AG09319 (cell line): Measurements from ENCODE around the gene MAD1L1.

Experiments
- DNase-seq: peaks from one replicate; pipeline ENCODE4 v3.0.0-alpha.2; 2010; ENCODE audit warnings: low read depth; ENCODE audit errors: extremely low read depth
- TF ChIP-seq, protein P1 (sequence below): IDR thresholded peaks from 2 replicates; pipeline ENCODE4 v1.5.1; 2011; ENCODE audit warnings: low read depth, mild to moderate bottlenecking, inconsistent platforms, low read length, moderate library complexity

MAD1L1 gene

DNA sequence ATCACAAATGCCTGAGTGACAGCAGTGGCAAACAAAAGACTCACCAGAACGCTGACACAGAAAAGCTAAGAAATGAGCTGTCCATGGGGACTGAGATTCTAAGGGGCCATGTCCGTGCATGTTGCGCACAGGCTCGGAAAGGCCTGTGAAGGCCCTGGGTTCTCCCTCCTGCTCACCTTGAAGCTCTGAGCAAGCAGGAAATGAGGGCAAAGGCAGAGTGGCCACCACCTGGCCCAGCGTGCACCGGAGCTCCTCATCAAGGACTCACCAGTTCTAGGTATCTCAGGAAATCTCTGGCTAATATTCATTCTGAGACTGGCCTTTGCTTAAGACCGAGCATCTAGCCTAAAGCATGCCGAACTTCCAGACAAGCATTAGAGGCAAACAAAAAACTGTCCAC lies 52.7 kb downstream of the MAD1L1 start:
- TF ChIP-seq, protein P1, sequence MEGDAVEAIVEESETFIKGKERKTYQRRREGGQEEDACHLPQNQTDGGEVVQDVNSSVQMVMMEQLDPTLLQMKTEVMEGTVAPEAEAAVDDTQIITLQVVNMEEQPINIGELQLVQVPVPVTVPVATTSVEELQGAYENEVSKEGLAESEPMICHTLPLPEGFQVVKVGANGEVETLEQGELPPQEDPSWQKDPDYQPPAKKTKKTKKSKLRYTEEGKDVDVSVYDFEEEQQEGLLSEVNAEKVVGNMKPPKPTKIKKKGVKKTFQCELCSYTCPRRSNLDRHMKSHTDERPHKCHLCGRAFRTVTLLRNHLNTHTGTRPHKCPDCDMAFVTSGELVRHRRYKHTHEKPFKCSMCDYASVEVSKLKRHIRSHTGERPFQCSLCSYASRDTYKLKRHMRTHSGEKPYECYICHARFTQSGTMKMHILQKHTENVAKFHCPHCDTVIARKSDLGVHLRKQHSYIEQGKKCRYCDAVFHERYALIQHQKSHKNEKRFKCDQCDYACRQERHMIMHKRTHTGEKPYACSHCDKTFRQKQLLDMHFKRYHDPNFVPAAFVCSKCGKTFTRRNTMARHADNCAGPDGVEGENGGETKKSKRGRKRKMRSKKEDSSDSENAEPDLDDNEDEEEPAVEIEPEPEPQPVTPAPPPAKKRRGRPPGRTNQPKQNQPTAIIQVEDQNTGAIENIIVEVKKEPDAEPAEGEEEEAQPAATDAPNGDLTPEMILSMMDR = no peak
- DNase-seq = no peak

DNA sequence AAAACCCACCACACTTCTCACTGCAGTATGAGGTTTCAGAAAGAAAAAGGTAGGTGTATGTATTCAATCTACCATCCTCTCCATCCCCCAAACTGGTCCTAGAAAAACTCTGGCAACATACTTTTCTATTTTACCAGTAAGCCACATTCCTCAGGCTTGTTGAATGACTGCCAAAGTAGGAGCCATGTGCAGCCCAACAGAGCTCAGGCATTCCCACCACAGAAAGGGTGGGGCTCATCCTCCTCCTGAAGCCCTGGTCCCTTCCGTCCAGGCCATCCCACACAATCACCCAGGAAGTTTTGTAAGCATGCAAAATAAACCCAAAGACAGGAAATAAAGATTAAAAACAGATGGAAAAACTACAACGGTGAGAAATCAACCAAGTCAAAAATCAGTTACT lies 57.2 kb downstream of the MAD1L1 start:
- DNase-seq = peak; percentile 96
- TF ChIP-seq, protein P1 = no peak

DNA sequence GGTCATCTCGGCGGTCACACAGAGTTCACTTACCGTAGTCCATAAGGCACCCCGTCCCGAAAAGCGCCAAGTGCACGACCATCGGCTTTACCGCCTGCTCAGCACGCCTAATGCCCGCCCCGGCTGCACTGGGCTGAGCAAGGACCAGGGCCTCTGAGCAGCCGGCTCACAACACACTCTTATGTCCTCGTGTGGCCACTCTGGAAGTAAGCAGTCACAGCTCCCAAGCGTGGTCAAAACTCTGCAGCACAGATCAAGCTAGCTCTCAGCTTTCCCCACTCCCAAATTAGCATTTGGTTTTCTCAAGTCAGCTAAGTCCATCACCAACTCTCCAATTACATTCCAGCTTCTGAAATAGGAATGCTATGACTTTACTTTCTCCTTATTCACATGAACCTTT lies 57.7 kb downstream of the MAD1L1 start:
- DNase-seq = no peak
- TF ChIP-seq, protein P1 = no peak; the same call in 1 of the 2 replicates

DNA sequence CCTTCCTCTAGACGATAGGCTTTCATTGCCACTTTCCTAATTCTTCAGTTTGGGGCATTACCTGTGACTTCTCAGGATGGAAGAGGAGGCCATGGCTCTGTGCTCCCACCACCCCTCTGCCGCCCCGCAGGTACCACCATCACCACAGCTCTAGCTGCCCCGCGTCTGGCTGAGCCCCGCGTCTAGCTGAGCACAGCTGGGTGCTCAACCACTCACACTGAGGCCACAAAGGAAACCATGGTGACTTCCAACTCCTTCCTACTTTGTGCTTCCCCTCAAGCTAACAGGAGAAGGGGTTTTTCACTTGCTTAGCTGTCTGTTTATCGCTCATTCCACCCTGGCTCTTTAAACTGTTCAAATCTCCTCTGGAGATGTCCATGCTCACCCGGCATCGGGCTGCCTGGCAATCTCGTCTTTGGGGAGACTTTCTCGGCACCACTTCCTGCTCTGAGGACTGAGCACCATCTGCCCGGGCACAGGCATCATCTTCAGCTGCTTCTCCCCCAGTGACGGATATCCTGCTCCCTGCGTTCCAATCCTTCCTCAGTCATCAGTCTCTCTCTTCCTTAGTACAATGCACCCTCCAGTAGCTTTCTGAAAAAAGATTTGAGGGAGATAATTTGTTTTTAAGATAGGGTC lies 59.4 kb downstream of the MAD1L1 start:
- no peak for DNase-seq
- TF ChIP-seq, protein P1 = no peak

DNA sequence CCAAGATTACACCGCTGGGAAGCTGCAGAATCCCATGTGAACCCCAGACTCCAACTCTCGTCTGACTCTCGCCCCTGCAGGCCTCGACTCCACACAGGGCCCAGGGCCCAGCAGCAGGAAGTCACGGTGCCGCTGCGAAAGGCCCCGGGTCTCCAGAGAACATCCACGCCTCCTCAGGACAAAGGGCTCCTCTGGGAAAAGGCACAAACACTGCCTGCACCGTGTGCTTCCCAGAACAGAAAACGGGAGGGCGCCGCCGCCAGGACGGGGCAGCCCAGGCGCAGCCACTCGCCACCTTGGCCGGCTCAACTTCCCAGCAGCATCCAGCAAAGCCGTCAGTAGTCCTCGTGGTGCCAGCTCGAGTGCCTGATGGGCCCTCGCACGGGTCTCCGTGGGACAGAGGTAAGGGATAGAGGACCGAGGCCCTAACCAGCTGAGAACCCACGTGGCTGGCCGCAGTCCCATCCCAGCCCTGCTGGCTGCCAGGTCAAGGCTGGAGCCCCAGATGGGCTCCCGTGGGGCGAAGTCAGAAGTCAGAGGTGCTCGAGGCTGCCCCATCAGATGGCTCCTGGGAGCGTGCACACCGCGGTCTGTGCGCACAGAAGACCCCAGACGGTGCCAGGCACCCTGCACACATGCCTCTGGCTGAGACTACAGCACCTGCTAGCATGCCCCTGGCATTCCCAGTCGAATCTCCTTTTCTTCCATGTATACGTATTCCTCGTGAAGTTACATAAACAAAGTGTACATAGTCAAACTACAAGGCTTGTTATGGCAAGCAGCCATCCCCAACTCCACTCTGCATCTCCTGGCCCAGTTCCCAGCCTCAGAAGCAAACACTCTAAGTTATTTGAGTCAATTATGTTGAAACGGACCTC lies 60.2 kb downstream of the MAD1L1 start:
- TF ChIP-seq, protein P1 = no peak

DNA sequence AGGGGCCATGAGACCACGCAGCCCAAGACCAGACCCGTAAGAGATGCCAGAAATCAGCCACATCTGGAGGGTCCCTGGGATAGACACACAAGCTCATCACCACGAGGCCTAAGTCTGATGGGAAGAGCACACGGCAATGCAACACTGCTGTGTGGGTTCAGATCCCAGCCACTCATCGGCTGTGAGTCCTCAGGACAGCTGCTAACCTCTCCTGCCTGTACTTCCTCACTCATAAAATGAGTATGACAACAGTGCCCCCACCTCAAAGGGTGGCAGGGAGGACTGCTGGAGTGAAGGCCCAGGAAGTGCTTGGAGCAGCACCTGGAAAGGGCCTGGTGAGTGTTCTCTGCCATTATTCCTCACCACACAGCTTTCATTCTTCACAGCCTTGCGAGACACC lies 60.9 kb downstream of the MAD1L1 start:
- TF ChIP-seq, protein P1 = no peak
- no peak for DNase-seq

More for the DNA sequence above, 60.2 kb downstream of the MAD1L1 start:
- peak; percentile 76 for DNase-seq
